OCI-LY1 (cell line): ENCODE measurements around the gene SEMA5A.

Source experiments
- H2AFZ ChIP-seq: fragments of 200-600 bp; sonication (generic), shearing (Covaris generic); 2 replicates; pipeline ENCODE4 v1.6.0; 2014; ENCODE audit warnings: antibody characterized with exemption, mild to moderate bottlenecking, low read length
- H3F3A ChIP-seq: fragments of 200-600 bp; sonication (generic), shearing (Covaris generic); 2 replicates; pipeline ENCODE4 v1.6.0; 2014; ENCODE audit warnings: mild to moderate bottlenecking, antibody characterized with exemption, low read length, moderate library complexity; ENCODE audit not compliant: insufficient read depth
- H3K27ac ChIP-seq: fragments of 200-600 bp; sonication (generic); 2 replicates; pipeline ENCODE4 v1.5.1; 2014; ENCODE audit warnings: low read length, mixed run types, mild to moderate bottlenecking, low read depth; ENCODE audit not compliant: poor library complexity, severe bottlenecking
- H3K27me3 ChIP-seq: fragments of 200-600 bp; sonication (generic); 2 replicates; pipeline ENCODE4 v1.6.0; 2014; ENCODE audit warnings: antibody characterized with exemption, mild to moderate bottlenecking, low read length, moderate library complexity; ENCODE audit not compliant: insufficient read depth
- H3K36me3 ChIP-seq: fragments of 200-600 bp; sonication (generic); 2 replicates; pipeline ENCODE4 v1.6.1; 2014; ENCODE audit warnings: mild to moderate bottlenecking, antibody characterized with exemption, low read length, moderate library complexity, mixed read lengths; ENCODE audit not compliant: insufficient read depth
- H3K4me1 ChIP-seq: fragments of 200-600 bp; sonication (generic); 2 replicates; pipeline ENCODE4 v1.5.1; 2014; ENCODE audit warnings: mild to moderate bottlenecking, low read length, moderate library complexity; ENCODE audit not compliant: insufficient read depth, severe bottlenecking
- H3K4me2 ChIP-seq: fragments of 200-600 bp; sonication (generic), shearing (Covaris generic); 2 replicates; pipeline ENCODE4 v1.6.1; 2014; ENCODE audit warnings: low read length
- H3K4me3 ChIP-seq: fragments of 200-600 bp; sonication (generic); 2 replicates; pipeline ENCODE4 v1.5.1; 2014; ENCODE audit warnings: low read length, low read depth, mild to moderate bottlenecking, mixed read lengths; ENCODE audit not compliant: poor library complexity, severe bottlenecking
- H3K79me2 ChIP-seq: fragments of 200-600 bp; shearing (Covaris generic); 2 replicates; pipeline ENCODE4 v1.6.1; 2016; ENCODE audit warnings: mixed run types, low read length, mixed read lengths; ENCODE audit not compliant: insufficient read depth
- H3K9ac ChIP-seq: fragments of 200-600 bp; sonication (generic), shearing (Covaris generic); 2 replicates; pipeline ENCODE4 v1.6.1; 2014; ENCODE audit warnings: mild to moderate bottlenecking, low read length, mixed read lengths
- H3K9me2 ChIP-seq: fragments of 200-600 bp; sonication (generic), shearing (Covaris generic); 2 replicates; pipeline ENCODE4 v1.6.1; 2014; ENCODE audit warnings: low read depth, mild to moderate bottlenecking, low read length, mixed read lengths
- H3K9me3 ChIP-seq: fragments of 200-600 bp; shearing (Covaris generic); 2 replicates; pipeline ENCODE4 v1.6.1; 2014; ENCODE audit warnings: low read length, mixed read lengths
- H4K20me1 ChIP-seq: fragments of 200-600 bp; sonication (generic), shearing (Covaris generic); 2 replicates; pipeline ENCODE4 v1.6.0; 2016; ENCODE audit warnings: mild to moderate bottlenecking, low read length; ENCODE audit not compliant: insufficient read depth
- CTCF ChIP-seq: fragments of 200-600 bp; sonication (generic), shearing (Covaris generic); IDR thresholded peaks from 2 replicates; pipeline ENCODE4 v1.5.1; 2017; ENCODE audit warnings: mild to moderate bottlenecking, antibody characterized with exemption, low read length, moderate library complexity, mixed read lengths
- EZH2 ChIP-seq: fragments of 200-600 bp; sonication (generic), shearing (Covaris generic); IDR thresholded peaks from 2 replicates; pipeline ENCODE4 v1.8.0; 2017; ENCODE audit warnings: borderline replicate concordance, mixed run types, mild to moderate bottlenecking, antibody characterized with exemption, low read length, moderate library complexity, mixed read lengths

The SEMA5A gene

GRCh38 chr5:9320652-9321051 is 225.2 kb downstream of the SEMA5A start:
- no peak for TF ChIP-seq EZH2
- no peak for TF ChIP-seq CTCF
- Histone ChIP-seq H3K9me3 (no peaks in the 10 kb centered on the region), H3F3A (no peaks in the 10 kb centered on the region), H3K4me2 (no peak overlapping the region), H3K79me2 (no peaks in the 10 kb centered on the region), H3K4me3 (no peak overlapping the region), H3K27ac (no peak overlapping the region), H2AFZ (no peak overlapping the region), H3K4me1 (no peaks in the 10 kb centered on the region), H3K36me3 (no peaks in the 10 kb centered on the region), H3K27me3 (no peaks in the 10 kb centered on the region), H3K9ac (no peak overlapping the region), H3K9me2 (no peaks in the 10 kb centered on the region), H4K20me1 (no peaks in the 10 kb centered on the region)

DNA sequence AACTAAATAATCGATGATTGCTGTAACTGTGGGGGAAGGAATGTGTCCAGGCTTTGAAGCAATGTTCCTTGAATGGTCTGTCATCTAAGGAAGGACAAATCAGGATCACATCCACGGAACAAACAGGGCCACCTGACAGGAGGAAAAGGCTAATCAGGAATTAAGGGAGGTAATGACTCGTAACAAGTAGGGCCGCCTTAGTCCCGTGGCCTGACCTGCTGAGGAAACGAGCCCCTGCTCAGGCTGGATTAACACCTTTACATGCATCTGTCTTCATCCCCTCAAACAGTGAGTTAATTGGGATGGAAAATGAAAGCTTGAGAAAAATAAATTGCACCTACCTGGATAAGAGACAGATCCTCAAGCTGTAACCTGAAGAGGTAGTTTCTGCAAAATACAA is 227.8 kb downstream of the SEMA5A start:
- Histone ChIP-seq H3K36me3 (no peaks in the 10 kb centered on the region), H3K27ac (no peak overlapping the region), H3K4me3 (no peak overlapping the region), H3K4me2 (no peak overlapping the region), H3K9me2 (no peaks in the 10 kb centered on the region), H3K79me2 (no peaks in the 10 kb centered on the region), H4K20me1 (no peaks in the 10 kb centered on the region), H2AFZ (no peak overlapping the region), H3F3A (no peaks in the 10 kb centered on the region), H3K4me1 (no peaks in the 10 kb centered on the region), H3K27me3 (no peaks in the 10 kb centered on the region), H3K9ac (no peak overlapping the region), H3K9me3 (no peaks in the 10 kb centered on the region)
- no peak for TF ChIP-seq EZH2
- TF ChIP-seq CTCF: no peak

DNA sequence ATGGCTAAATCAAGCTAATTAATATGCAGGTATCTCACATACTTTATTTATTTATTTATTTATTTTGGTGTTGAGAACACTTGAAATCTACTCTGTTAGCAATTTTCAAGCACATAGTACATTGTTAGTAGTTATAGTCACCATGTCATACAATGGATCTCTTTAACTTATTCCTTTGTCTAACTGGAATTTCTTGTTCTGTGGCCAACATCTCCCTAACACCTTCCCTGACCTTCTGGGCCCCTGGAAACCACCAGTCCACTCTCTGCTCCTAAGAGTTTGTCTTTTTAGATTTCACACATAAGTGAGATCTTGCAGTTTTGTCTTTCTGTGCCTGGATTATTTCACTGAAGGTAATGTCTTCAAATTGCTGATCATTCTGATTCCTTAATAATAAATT is 229.1 kb downstream of the SEMA5A start:
- Histone ChIP-seq H3K27ac (no peak overlapping the region), H3K9me3 (no peaks in the 10 kb centered on the region), H3K79me2 (no peaks in the 10 kb centered on the region), H3K4me1 (no peaks in the 10 kb centered on the region), H3K36me3 (no peaks in the 10 kb centered on the region), H3K4me3 (no peak overlapping the region), H3F3A (no peaks in the 10 kb centered on the region), H3K9me2 (no peaks in the 10 kb centered on the region), H2AFZ (no peak overlapping the region), H3K27me3 (no peaks in the 10 kb centered on the region), H4K20me1 (no peaks in the 10 kb centered on the region), H3K9ac (no peak overlapping the region), H3K4me2 (no peak overlapping the region)
- no peak for TF ChIP-seq EZH2
- TF ChIP-seq CTCF: no peak
